ENCODE data around the gene CA7.

Gene CA7

DNA sequence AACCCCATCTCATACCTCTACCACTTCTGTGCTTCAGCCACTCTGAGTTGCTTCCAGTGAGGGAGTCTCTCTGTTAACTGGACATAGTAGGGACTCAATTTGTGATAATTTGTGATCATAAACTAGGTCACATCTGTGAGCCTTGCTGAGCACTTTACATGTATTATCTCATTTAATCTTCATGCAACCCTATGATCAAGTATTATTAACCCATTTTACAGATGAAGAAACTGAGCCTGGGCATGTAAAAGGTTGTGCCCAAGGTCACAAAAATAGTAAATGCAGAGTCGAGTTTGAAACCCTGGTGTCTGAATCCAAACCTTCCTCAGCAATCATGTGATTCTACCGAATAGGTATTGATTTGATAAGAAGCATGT lies 54.7 kb downstream of the CA7 start:
- no peak for DNase-seq (ENCODE audit: low spot score)

GRCh38 chr16:66899310-66899944 lies 55.2 kb downstream of the CA7 start:
- DNase-seq (ENCODE audit: low spot score): no peak

- DNase-seq (ENCODE audit: low spot score): peak; percentile 59
These were observed 55.9 kb downstream of the CA7 start for GRCh38 chr16:66899945-66900710.

- DNase-seq (ENCODE audit: low spot score): no peak
These were observed 56.7 kb downstream of the CA7 start for GRCh38 chr16:66900721-66901441.

DNA sequence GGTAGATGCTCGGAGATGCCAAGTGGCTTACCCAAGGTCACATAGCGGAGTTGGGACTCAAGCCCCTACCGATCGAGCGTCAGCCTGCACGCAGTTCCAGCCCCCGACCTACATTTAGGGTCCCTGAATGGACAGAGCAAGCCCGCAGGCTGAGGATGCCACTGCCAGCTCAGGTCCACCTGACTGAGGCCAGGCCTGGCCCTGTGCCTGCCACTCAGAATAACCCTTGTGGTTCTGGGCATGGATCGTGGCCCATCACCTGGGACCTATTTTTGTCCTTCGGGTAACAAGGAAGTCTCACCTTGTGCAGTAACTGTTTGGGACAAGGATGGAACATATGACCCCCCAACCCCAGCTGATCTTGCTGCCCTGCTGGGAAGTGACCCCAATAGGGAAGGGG lies 57.4 kb downstream of the CA7 start:
- DNase-seq (ENCODE audit: low spot score): no peak

DNA sequence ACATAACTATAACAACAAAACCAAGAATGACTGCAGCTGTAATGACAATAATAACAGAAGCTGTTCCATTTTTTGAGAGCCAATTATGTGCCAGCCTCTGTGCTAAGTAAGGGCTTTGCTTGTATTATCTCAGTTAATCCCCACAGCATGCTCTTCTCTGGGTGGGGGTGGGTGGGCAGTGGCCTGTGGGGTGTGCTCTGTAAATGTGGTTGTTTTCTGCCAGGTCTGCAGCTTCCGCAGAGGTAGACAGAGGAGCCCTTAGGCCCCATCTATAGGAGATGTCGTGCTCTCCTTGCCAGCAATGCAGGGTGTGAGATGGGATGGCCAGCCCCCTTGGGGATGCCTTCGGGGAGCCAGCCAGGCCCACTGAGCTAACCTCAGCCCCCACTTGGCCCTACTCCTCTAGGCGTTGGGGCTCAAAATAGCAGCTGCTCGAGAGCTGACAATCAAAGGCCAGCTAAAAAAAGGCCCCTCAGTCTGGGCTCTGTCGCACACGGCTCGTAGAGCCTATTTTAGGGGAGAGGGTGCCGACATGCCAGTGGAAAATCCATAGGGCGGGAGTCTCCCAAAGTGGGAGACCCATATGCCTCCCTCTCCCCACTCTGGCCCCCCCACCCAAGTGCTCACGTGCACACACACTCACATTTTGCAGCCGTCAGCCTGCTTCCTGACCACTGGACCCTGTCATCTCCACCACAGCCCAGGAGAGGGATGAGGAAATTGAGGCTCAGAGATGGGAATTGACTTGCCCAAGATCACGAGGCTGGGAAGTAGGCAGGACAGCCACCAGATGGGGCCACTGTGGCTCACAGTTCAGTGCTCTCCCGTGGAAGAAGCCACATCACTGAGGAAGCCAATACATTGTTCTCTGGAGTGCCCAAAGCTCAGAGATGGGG lies 58.7 kb downstream of the CA7 start:
- DNase-seq (ENCODE audit: low spot score): no peak

Measured in RKO (cell line).